KBM-7 (cell line): ENCODE measurements around the gene ZNF71.

ENCODE experiments used
- DNase-seq: peaks from one replicate; pipeline ENCODE4 v3.0.0-alpha.2; 2015
- in situ Hi-C: fragments of 300-500 bp; cut with MboI; formaldehyde crosslinking; loops from 2 replicates; pipeline ENCODE4 v1.14.3; 2020; ENCODE audit warnings: low sequenced_read_pairs, low pct_unique_long_range_greater_than_20kb, mixed read lengths

The ZNF71 gene

GRCh38 chr19:56594783-56595547 lies at the start of gene ZNF71:
Gene ZNF71 (plus strand): TSS chr19:56595302. CDS start chr19:56601559, 6,257 bp downstream.
- DNase-seq: peak; percentile 86

GRCh38 chr19:56547535-56547934 lies 47.6 kb upstream of the ZNF71 start:
- DNase-seq: no peak
- in situ Hi-C loops: no loop called here

More at GRCh38 chr19:56594783-56595547, at the start of gene ZNF71:
- in situ Hi-C loops: no loop called here

- in situ Hi-C loops: no loop called here
- no peak for DNase-seq
These were observed 40.7 kb upstream of the ZNF71 start for GRCh38 chr19:56554272-56554869.

GRCh38 chr19:56562766-56563165 lies 32.3 kb upstream of the ZNF71 start:
- no peak for DNase-seq
- in situ Hi-C loops: no loop called here

GRCh38 chr19:56566904-56567273 lies 28.2 kb upstream of the ZNF71 start:
- no peak for DNase-seq
- in situ Hi-C loops: no loop called here

- DNase-seq: peak; percentile 92
- in situ Hi-C loops: no loop called here
These were observed 27.6 kb upstream of the ZNF71 start, which contains the start of gene ZNF470 for GRCh38 chr19:56567274-56568120. Gene ZNF470 (plus strand): TSS chr19:56567468. CDS start chr19:56570312, 2,844 bp downstream.

- in situ Hi-C loops: no loop called here
- no peak for DNase-seq
These were observed 22.5 kb upstream of the ZNF71 start for GRCh38 chr19:56572589-56572988.

- in situ Hi-C loops: no loop called here
- no peak for DNase-seq
These were observed 21.2 kb upstream of the ZNF71 start for GRCh38 chr19:56573914-56574313.

- peak; percentile 6 for DNase-seq
- in situ Hi-C loops: no loop called here
These were observed 17.1 kb upstream of the ZNF71 start for GRCh38 chr19:56577719-56578602.

- in situ Hi-C loops: no loop called here
- peak; percentile 5 for DNase-seq
These were observed 688 bp upstream of the ZNF71 start for GRCh38 chr19:56594446-56594782.

GRCh38 chr19:56595548-56595899 lies 422 bp downstream of the ZNF71 start:
- no peak for DNase-seq

GRCh38 chr19:56596676-56597075 lies 1.6 kb downstream of the ZNF71 start:
- in situ Hi-C loops: no loop called here
- DNase-seq: no peak

More at GRCh38 chr19:56595548-56595899, 422 bp downstream of the ZNF71 start:
- in situ Hi-C loops: no loop called here

GRCh38 chr19:56597696-56598095 lies 2.6 kb downstream of the ZNF71 start:
- no peak for DNase-seq
- in situ Hi-C loops: no loop called here

- DNase-seq: no peak
- in situ Hi-C loops: no loop called here
These were observed 6.3 kb downstream of the ZNF71 start for GRCh38 chr19:56601375-56601774.

GRCh38 chr19:56603829-56604228 lies 8.7 kb downstream of the ZNF71 start:
- in situ Hi-C loops: no loop called here
- no peak for DNase-seq

- no peak for DNase-seq
- in situ Hi-C loops: no loop called here
These were observed 13.3 kb downstream of the ZNF71 start for GRCh38 chr19:56608274-56608964.

- no peak for DNase-seq
- in situ Hi-C loops: no loop called here
These were observed 16.2 kb downstream of the ZNF71 start for GRCh38 chr19:56611288-56611687.

- no peak for DNase-seq
These were observed 17.6 kb downstream of the ZNF71 start for GRCh38 chr19:56612737-56613136.

GRCh38 chr19:56613639-56614038 lies 18.5 kb downstream of the ZNF71 start:
- no peak for DNase-seq
- in situ Hi-C loops: no loop called here

More at GRCh38 chr19:56612737-56613136, 17.6 kb downstream of the ZNF71 start:
- in situ Hi-C loops: no loop called here
